Pulmonary artery endothelial cell (primary cell): Measurements from ENCODE around the gene RAC2. TPM values are rescaled to one million over a fixed set of nuclear protein-coding genes. Genes with fewer than 3 reads are reported as not detected.

Experiments
- DNase-seq: peaks from one replicate; pipeline ENCODE4 v3.0.0-alpha.2; 2011; ENCODE audit warnings: low read depth, low spot score
- total RNA-seq: library from RNA; depleted of rRNA; stranded (reverse); fragments of >200 nt; gene quantifications from 2 replicates; pipeline ENCODE4 v1.2.3, GENCODE V29; 2014

Gene RAC2
- 19.4 and 36.8 TPM in 2 replicates for total RNA-seq

- DNase-seq: no peak
These were observed at the start of gene RAC2 for GRCh38 chr22:37244114-37244921. TSS of gene RAC2 (minus strand) at chr22:37244269. CDS start at chr22:37244148, 121 bp downstream.

GRCh38 chr22:37293172-37293571, 49.1 kb upstream of the RAC2 start:
- no peak for DNase-seq

GRCh38 chr22:37292641-37293040, 48.6 kb upstream of the RAC2 start:
- no peak for DNase-seq

- DNase-seq: no peak
These were observed 47.7 kb upstream of the RAC2 start for GRCh38 chr22:37291559-37292298.

GRCh38 chr22:37290737-37291136, 46.7 kb upstream of the RAC2 start:
- DNase-seq: no peak

GRCh38 chr22:37289156-37289735, 45.2 kb upstream of the RAC2 start:
- DNase-seq: no peak

- DNase-seq: no peak
These were observed 44.5 kb upstream of the RAC2 start for GRCh38 chr22:37288521-37288920.

GRCh38 chr22:37287550-37287951, 43.5 kb upstream of the RAC2 start:
- DNase-seq: no peak

GRCh38 chr22:37285937-37286336, 41.9 kb upstream of the RAC2 start:
- DNase-seq: no peak

GRCh38 chr22:37284805-37285355, 40.8 kb upstream of the RAC2 start:
- no peak for DNase-seq

- no peak for DNase-seq
These were observed 40.2 kb upstream of the RAC2 start for GRCh38 chr22:37284126-37284804.

- no peak for DNase-seq
These were observed 39.4 kb upstream of the RAC2 start for GRCh38 chr22:37283393-37283937.

- DNase-seq: no peak
These were observed 38.3 kb upstream of the RAC2 start, which contains the start of gene CYTH4 for GRCh38 chr22:37282385-37282677. TSS of gene CYTH4 (plus strand) at chr22:37282508. CDS start at chr22:37282570, 62 bp downstream.

- no peak for DNase-seq
These were observed 37.7 kb upstream of the RAC2 start for GRCh38 chr22:37281646-37282384.

- DNase-seq: no peak
These were observed 37.1 kb upstream of the RAC2 start for GRCh38 chr22:37281195-37281594.

- DNase-seq: no peak
These were observed 36.6 kb upstream of the RAC2 start for GRCh38 chr22:37280718-37281117.

GRCh38 chr22:37279331-37280181, 35.5 kb upstream of the RAC2 start:
- no peak for DNase-seq

GRCh38 chr22:37278261-37278660, 34.2 kb upstream of the RAC2 start:
- no peak for DNase-seq

- DNase-seq: no peak
These were observed 33.3 kb upstream of the RAC2 start for GRCh38 chr22:37277384-37277783.

GRCh38 chr22:37276776-37277175, 32.7 kb upstream of the RAC2 start:
- DNase-seq: no peak
